SK-N-SH (cell line): ENCODE data around the gene TADA2B.

Experiments used
- ELF1 ChIP-seq: IDR thresholded peaks from 2 replicates; pipeline ENCODE4 v1.4.0; 2012
- EZH2phosphoT487 ChIP-seq: fragments of 200-600 bp; sonication (generic); IDR thresholded peaks from 2 replicates; pipeline ENCODE4 v1.6.1; 2017; ENCODE audit warnings: low read depth, mixed run types, mild to moderate bottlenecking, antibody characterized with exemption, moderate library complexity, borderline replicate concordance
- FOXJ3 ChIP-seq: sonication (generic); formaldehyde crosslinking; IDR thresholded peaks from 2 replicates; pipeline ENCODE4 v1.5.1; 2020; ENCODE audit warnings: mild to moderate bottlenecking, missing genetic modification reagents
- FOXM1 ChIP-seq: IDR thresholded peaks from 2 replicates; pipeline ENCODE4 v1.4.0; 2012; ENCODE audit warnings: low read depth, mild to moderate bottlenecking
- NRF1 ChIP-seq: IDR thresholded peaks from 2 replicates; pipeline ENCODE4 v1.6.1; 2012; ENCODE audit warnings: low read depth, mild to moderate bottlenecking, low read length
- RAD21 ChIP-seq: IDR thresholded peaks from 2 replicates; pipeline ENCODE4 v1.6.1; 2012; ENCODE audit warnings: mild to moderate bottlenecking, low read length
- TAF1 ChIP-seq: IDR thresholded peaks from 2 replicates; pipeline ENCODE4 v1.6.1; 2012; ENCODE audit warnings: low read depth, mild to moderate bottlenecking, low read length, moderate library complexity, borderline replicate concordance
- TF ChIP-seq, protein P1 (sequence below): fragments of 200-600 bp; sonication (generic); IDR thresholded peaks from 2 replicates; pipeline ENCODE4 v1.6.1; 2017; ENCODE audit warnings: antibody characterized with exemption, mild to moderate bottlenecking, moderate library complexity
- TF ChIP-seq, protein P2 (sequence below): IDR thresholded peaks from 2 replicates; pipeline ENCODE4 v1.6.1; 2012; ENCODE audit warnings: mild to moderate bottlenecking, low read depth, low read length, moderate library complexity

DNA sequence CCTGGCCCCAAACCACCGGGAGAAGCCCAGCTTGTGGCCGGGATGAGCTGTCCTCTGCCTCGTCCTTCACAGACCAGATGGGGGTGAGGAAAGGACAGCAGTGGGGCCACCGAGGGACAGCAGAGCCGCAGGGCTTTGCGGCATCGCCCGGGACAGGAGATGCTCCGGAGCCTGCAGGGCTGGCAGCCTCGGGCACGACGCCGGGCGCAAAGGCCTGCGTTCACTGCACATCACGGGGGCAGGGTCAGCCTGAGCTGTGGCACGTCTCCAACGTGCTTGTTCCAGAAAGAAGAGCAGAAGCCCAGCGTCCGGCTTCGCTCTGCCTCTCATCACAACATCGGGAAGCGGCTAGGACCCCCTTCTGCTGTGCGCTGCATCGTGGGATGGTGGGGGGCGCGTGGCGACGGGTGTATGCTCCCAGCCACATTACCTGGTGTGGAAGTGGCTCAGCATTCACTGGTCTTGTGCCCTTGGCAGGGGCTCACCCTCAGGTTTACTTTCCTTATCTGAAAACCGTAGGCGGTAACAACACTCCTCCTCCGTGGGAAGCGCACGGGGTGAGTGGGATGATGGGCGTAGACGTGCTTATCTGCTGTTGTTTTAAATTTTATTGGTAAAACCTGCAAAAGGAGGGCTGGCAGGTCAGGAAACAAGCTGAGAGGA, 7.4 kb downstream of the TADA2B start:
- TF ChIP-seq, protein P1, sequence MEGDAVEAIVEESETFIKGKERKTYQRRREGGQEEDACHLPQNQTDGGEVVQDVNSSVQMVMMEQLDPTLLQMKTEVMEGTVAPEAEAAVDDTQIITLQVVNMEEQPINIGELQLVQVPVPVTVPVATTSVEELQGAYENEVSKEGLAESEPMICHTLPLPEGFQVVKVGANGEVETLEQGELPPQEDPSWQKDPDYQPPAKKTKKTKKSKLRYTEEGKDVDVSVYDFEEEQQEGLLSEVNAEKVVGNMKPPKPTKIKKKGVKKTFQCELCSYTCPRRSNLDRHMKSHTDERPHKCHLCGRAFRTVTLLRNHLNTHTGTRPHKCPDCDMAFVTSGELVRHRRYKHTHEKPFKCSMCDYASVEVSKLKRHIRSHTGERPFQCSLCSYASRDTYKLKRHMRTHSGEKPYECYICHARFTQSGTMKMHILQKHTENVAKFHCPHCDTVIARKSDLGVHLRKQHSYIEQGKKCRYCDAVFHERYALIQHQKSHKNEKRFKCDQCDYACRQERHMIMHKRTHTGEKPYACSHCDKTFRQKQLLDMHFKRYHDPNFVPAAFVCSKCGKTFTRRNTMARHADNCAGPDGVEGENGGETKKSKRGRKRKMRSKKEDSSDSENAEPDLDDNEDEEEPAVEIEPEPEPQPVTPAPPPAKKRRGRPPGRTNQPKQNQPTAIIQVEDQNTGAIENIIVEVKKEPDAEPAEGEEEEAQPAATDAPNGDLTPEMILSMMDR: no peak
- no peak for TF ChIP-seq FOXJ3 (CRISPR knock-in tag)
- TF ChIP-seq, protein P2, sequence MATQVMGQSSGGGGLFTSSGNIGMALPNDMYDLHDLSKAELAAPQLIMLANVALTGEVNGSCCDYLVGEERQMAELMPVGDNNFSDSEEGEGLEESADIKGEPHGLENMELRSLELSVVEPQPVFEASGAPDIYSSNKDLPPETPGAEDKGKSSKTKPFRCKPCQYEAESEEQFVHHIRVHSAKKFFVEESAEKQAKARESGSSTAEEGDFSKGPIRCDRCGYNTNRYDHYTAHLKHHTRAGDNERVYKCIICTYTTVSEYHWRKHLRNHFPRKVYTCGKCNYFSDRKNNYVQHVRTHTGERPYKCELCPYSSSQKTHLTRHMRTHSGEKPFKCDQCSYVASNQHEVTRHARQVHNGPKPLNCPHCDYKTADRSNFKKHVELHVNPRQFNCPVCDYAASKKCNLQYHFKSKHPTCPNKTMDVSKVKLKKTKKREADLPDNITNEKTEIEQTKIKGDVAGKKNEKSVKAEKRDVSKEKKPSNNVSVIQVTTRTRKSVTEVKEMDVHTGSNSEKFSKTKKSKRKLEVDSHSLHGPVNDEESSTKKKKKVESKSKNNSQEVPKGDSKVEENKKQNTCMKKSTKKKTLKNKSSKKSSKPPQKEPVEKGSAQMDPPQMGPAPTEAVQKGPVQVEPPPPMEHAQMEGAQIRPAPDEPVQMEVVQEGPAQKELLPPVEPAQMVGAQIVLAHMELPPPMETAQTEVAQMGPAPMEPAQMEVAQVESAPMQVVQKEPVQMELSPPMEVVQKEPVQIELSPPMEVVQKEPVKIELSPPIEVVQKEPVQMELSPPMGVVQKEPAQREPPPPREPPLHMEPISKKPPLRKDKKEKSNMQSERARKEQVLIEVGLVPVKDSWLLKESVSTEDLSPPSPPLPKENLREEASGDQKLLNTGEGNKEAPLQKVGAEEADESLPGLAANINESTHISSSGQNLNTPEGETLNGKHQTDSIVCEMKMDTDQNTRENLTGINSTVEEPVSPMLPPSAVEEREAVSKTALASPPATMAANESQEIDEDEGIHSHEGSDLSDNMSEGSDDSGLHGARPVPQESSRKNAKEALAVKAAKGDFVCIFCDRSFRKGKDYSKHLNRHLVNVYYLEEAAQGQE: no peak
- TF ChIP-seq RAD21: no peak
- no peak for TF ChIP-seq NRF1
- no peak for TF ChIP-seq EZH2phosphoT487
- no peak for TF ChIP-seq TAF1
- no peak for TF ChIP-seq FOXM1
- TF ChIP-seq ELF1: no peak
